Neural cell (in vitro differentiated cells): ENCODE data around the gene GTPBP1.

Experiments
- POLR2AphosphoS5 ChIP-seq: IDR thresholded peaks from 2 replicates; pipeline ENCODE4 v1.6.1; 2012
- TF ChIP-seq, protein P1 (sequence below): fragments of 450-650 bp; IDR thresholded peaks from 2 replicates; pipeline ENCODE4 v1.5.1; 2014; ENCODE audit warnings: antibody characterized with exemption, mild to moderate bottlenecking, moderate library complexity; ENCODE audit not compliant: poor library complexity, severe bottlenecking

DNA sequence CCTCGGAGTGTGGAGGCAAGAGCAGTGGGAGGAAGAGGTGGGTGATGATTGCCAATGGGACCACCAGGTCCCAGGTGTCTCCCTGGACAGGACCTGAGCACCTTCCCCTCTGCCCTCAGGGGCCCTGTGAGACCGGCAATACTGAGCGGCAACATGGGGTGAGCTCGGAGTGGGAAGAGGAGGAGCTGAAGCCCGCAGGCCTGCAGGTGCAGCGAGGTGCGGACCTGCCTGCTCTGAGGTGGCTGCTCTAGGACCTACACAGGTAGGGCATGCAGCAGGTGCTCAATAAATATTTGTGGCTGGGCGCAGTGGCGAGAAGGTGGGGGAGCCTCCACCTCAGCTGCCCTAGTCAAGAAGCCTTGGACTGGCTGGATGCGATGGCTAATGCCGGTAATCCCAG is 62.3 kb downstream of the GTPBP1 start:
- TF ChIP-seq, protein P1, sequence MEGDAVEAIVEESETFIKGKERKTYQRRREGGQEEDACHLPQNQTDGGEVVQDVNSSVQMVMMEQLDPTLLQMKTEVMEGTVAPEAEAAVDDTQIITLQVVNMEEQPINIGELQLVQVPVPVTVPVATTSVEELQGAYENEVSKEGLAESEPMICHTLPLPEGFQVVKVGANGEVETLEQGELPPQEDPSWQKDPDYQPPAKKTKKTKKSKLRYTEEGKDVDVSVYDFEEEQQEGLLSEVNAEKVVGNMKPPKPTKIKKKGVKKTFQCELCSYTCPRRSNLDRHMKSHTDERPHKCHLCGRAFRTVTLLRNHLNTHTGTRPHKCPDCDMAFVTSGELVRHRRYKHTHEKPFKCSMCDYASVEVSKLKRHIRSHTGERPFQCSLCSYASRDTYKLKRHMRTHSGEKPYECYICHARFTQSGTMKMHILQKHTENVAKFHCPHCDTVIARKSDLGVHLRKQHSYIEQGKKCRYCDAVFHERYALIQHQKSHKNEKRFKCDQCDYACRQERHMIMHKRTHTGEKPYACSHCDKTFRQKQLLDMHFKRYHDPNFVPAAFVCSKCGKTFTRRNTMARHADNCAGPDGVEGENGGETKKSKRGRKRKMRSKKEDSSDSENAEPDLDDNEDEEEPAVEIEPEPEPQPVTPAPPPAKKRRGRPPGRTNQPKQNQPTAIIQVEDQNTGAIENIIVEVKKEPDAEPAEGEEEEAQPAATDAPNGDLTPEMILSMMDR: no peak
- TF ChIP-seq POLR2AphosphoS5: no peak
